OCI-LY1 (cell line): ENCODE data around the gene LHX3.

Experiments used
- H2AFZ ChIP-seq: fragments of 200-600 bp; sonication (generic), shearing (Covaris generic); 2 replicates; pipeline ENCODE4 v1.6.0; 2014; ENCODE audit warnings: antibody characterized with exemption, mild to moderate bottlenecking, low read length
- H3F3A ChIP-seq: fragments of 200-600 bp; sonication (generic), shearing (Covaris generic); 2 replicates; pipeline ENCODE4 v1.6.0; 2014; ENCODE audit warnings: mild to moderate bottlenecking, antibody characterized with exemption, low read length, moderate library complexity; ENCODE audit not compliant: insufficient read depth
- H3K27ac ChIP-seq: fragments of 200-600 bp; sonication (generic); 2 replicates; pipeline ENCODE4 v1.5.1; 2014; ENCODE audit warnings: low read length, mixed run types, mild to moderate bottlenecking, low read depth; ENCODE audit not compliant: poor library complexity, severe bottlenecking
- H3K27me3 ChIP-seq: fragments of 200-600 bp; sonication (generic); 2 replicates; pipeline ENCODE4 v1.6.0; 2014; ENCODE audit warnings: antibody characterized with exemption, mild to moderate bottlenecking, low read length, moderate library complexity; ENCODE audit not compliant: insufficient read depth
- H3K36me3 ChIP-seq: fragments of 200-600 bp; sonication (generic); 2 replicates; pipeline ENCODE4 v1.6.1; 2014; ENCODE audit warnings: mild to moderate bottlenecking, antibody characterized with exemption, low read length, moderate library complexity, mixed read lengths; ENCODE audit not compliant: insufficient read depth
- H3K4me1 ChIP-seq: fragments of 200-600 bp; sonication (generic); 2 replicates; pipeline ENCODE4 v1.5.1; 2014; ENCODE audit warnings: mild to moderate bottlenecking, low read length, moderate library complexity; ENCODE audit not compliant: insufficient read depth, severe bottlenecking
- H3K4me2 ChIP-seq: fragments of 200-600 bp; sonication (generic), shearing (Covaris generic); 2 replicates; pipeline ENCODE4 v1.6.1; 2014; ENCODE audit warnings: low read length
- H3K4me3 ChIP-seq: fragments of 200-600 bp; sonication (generic); 2 replicates; pipeline ENCODE4 v1.5.1; 2014; ENCODE audit warnings: low read length, low read depth, mild to moderate bottlenecking, mixed read lengths; ENCODE audit not compliant: poor library complexity, severe bottlenecking
- H3K79me2 ChIP-seq: fragments of 200-600 bp; shearing (Covaris generic); 2 replicates; pipeline ENCODE4 v1.6.1; 2016; ENCODE audit warnings: mixed run types, low read length, mixed read lengths; ENCODE audit not compliant: insufficient read depth
- H3K9ac ChIP-seq: fragments of 200-600 bp; sonication (generic), shearing (Covaris generic); 2 replicates; pipeline ENCODE4 v1.6.1; 2014; ENCODE audit warnings: mild to moderate bottlenecking, low read length, mixed read lengths
- H3K9me2 ChIP-seq: fragments of 200-600 bp; sonication (generic), shearing (Covaris generic); 2 replicates; pipeline ENCODE4 v1.6.1; 2014; ENCODE audit warnings: low read depth, mild to moderate bottlenecking, low read length, mixed read lengths
- H3K9me3 ChIP-seq: fragments of 200-600 bp; shearing (Covaris generic); 2 replicates; pipeline ENCODE4 v1.6.1; 2014; ENCODE audit warnings: low read length, mixed read lengths
- H4K20me1 ChIP-seq: fragments of 200-600 bp; sonication (generic), shearing (Covaris generic); 2 replicates; pipeline ENCODE4 v1.6.0; 2016; ENCODE audit warnings: mild to moderate bottlenecking, low read length; ENCODE audit not compliant: insufficient read depth
- CTCF ChIP-seq: fragments of 200-600 bp; sonication (generic), shearing (Covaris generic); IDR thresholded peaks from 2 replicates; pipeline ENCODE4 v1.5.1; 2017; ENCODE audit warnings: mild to moderate bottlenecking, antibody characterized with exemption, low read length, moderate library complexity, mixed read lengths
- EZH2 ChIP-seq: fragments of 200-600 bp; sonication (generic), shearing (Covaris generic); IDR thresholded peaks from 2 replicates; pipeline ENCODE4 v1.8.0; 2017; ENCODE audit warnings: borderline replicate concordance, mixed run types, mild to moderate bottlenecking, antibody characterized with exemption, low read length, moderate library complexity, mixed read lengths

LHX3 gene

GRCh38 chr9:136179101-136179616 lies 25.8 kb downstream of the LHX3 start:
- TF ChIP-seq EZH2 (no peak), CTCF (no peak)
- Histone ChIP-seq H3K9me2 (no peaks in the 10 kb centered on the region), H3K4me3 (no peak overlapping the region), H3K27me3 (0 out of 2 replicates have a peak, but pooled peaks cover 4% of the 10 kb centered on the region), H2AFZ (no peak overlapping the region), H3K36me3 (no peaks in the 10 kb centered on the region), H3K9ac (no peak overlapping the region), H3K4me2 (no peak overlapping the region), H3K9me3 (no peaks in the 10 kb centered on the region), H3K79me2 (no peaks in the 10 kb centered on the region), H3F3A (no peaks in the 10 kb centered on the region), H4K20me1 (no peaks in the 10 kb centered on the region), H3K4me1 (no peaks in the 10 kb centered on the region), H3K27ac (no peak overlapping the region)

- no peak for TF ChIP-seq EZH2
- TF ChIP-seq CTCF: no peak
- no peak overlapping the region for H3K4me2 ChIP-seq
- no peak overlapping the region for H3K4me3 ChIP-seq
- no peaks in the 10 kb centered on the region for H3K4me1 ChIP-seq
- no peaks in the 10 kb centered on the region for H3K9me2 ChIP-seq
- H3K79me2 ChIP-seq: no peaks in the 10 kb centered on the region
- H3K9me3 ChIP-seq: no peaks in the 10 kb centered on the region
- H3K27me3 ChIP-seq: 0 out of 2 replicates have a peak, but pooled peaks cover 4% of the 10 kb centered on the region
- H3K27ac ChIP-seq: no peak overlapping the region
- no peaks in the 10 kb centered on the region for H4K20me1 ChIP-seq
- no peaks in the 10 kb centered on the region for H3F3A ChIP-seq
- H2AFZ ChIP-seq: no peak overlapping the region
- no peaks in the 10 kb centered on the region for H3K36me3 ChIP-seq
- no peak overlapping the region for H3K9ac ChIP-seq
Measured at GRCh38 chr9:136178773-136179075, 26.2 kb downstream of the LHX3 start.

DNA sequence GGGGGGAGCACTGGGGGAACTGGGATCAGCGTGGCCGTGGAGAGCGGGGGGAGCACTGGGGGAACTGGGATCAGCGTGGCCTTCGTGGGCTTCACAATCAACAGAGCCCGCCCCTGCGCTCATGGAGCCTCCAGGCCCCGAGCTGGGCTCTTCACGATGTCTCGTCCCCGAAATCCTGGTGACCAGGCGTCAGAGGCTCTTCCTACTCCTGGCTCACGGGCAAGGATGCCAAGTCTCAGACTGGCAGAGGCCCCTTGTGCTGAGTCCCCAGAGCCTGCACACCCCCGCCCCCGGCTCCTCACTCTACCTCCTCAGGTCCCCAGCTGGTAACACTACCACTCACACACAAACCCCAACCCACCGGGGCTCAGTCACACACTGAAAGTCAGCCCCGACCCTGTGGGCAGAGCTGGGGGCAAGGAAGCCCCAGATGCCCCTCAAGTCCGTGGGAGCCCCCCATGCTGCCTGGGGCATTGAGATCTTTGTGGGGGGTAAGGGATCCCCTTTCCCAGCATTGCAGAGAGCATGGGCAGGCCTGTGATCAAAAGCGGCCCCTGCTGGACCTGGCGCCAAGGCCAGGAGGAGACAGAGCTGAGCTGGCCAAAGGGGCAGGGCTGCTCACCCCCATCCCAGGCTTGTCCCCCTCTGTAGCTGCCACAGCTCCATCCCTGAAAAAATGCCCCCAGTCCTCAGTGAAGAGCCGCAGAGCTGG lies 26.7 kb downstream of the LHX3 start:
- Histone ChIP-seq H4K20me1 (no peaks in the 10 kb centered on the region), H3K79me2 (no peaks in the 10 kb centered on the region), H3K9me2 (no peaks in the 10 kb centered on the region), H3F3A (no peaks in the 10 kb centered on the region), H3K4me3 (no peak overlapping the region), H3K9me3 (no peaks in the 10 kb centered on the region), H3K27me3 (0 out of 2 replicates have a peak, but pooled peaks cover 4% of the 10 kb centered on the region), H3K27ac (no peak overlapping the region), H3K9ac (no peak overlapping the region), H3K4me1 (no peaks in the 10 kb centered on the region), H3K36me3 (no peaks in the 10 kb centered on the region), H3K4me2 (no peak overlapping the region), H2AFZ (no peak overlapping the region)
- no peak for TF ChIP-seq EZH2
- TF ChIP-seq CTCF: no peak
